ENCODE measurements around the gene BBS5. TPM values are rescaled to one million over a fixed set of nuclear protein-coding genes. Genes with fewer than 3 reads are reported as not detected.

Gene BBS5
- total RNA-seq, 1 experiment from 2014 or later = 0.55 TPM

- Histone ChIP-seq H3K4me2 (ENCODE audit: insufficient read depth, insufficient read length, low read length) (no peak overlapping the region), H2AK5ac (ENCODE audit: insufficient read length, low read length) (no peak overlapping the region), H2BK120ac (ENCODE audit: low read depth, low read length, poor library complexity, severe bottlenecking) (no peak overlapping the region), H3K23ac (ENCODE audit: insufficient read length, low read depth, low read length) (no peak overlapping the region), H3K27me3 (ENCODE audit: insufficient read depth, low read length) (no peaks in the 10 kb centered on the region), H3K9me3 (ENCODE audit: control insufficient read depth, low read depth, low read length) (no peaks in the 10 kb centered on the region), H4K91ac (ENCODE audit: insufficient read length, low read depth, low read length) (no peak overlapping the region), H3K79me1 (ENCODE audit: insufficient read depth, low read depth, low read length, poor library complexity, severe bottlenecking) (no peaks in the 10 kb centered on the region), H3K27ac (ENCODE audit: insufficient read length, low read depth, low read length) (no peak overlapping the region), H2BK15ac (ENCODE audit: low read depth, low read length) (no peak overlapping the region), H3K56ac (ENCODE audit: insufficient read length, low read depth, low read length) (no peak overlapping the region), H3K9ac (ENCODE audit: extremely low read depth, insufficient read length, low read length) (no peak overlapping the region), H4K5ac (ENCODE audit: insufficient read length, low read depth, low read length) (no peak overlapping the region), H3K23me2 (ENCODE audit: insufficient read length, low read depth, low read length, poor library complexity, severe bottlenecking) (no peaks in the 10 kb centered on the region), H3K4ac (ENCODE audit: low read depth, low read length) (no peak overlapping the region), H2BK5ac (ENCODE audit: insufficient read length, low read length) (no peak overlapping the region), H3T11ph (ENCODE audit: low read length) (no peak overlapping the region), H3K14ac (ENCODE audit: insufficient read depth, low read length) (no peak overlapping the region), H2BK20ac (ENCODE audit: low read depth, low read length, poor library complexity, severe bottlenecking) (no peak overlapping the region), H2AFZ (ENCODE audit: low read length) (no peak overlapping the region), H3K18ac (ENCODE audit: insufficient read length, low read depth, low read length) (no peak overlapping the region), H4K8ac (replicated peaks; ENCODE audit: insufficient read length, low read depth, low read length) (no peak overlapping the region), H2BK12ac (ENCODE audit: insufficient read length, low read depth, low read length) (no peak overlapping the region), H4K20me1 (ENCODE audit: control insufficient read depth, insufficient read depth, insufficient read length) (no peaks in the 10 kb centered on the region), H3K4me1 (ENCODE audit: insufficient read depth, low read length) (no peaks in the 10 kb centered on the region), H3K79me2 (ENCODE audit: insufficient read depth, low read length) (no peaks in the 10 kb centered on the region)
- H3K4me3 Mint-ChIP-seq = no peak overlapping the region
- no peak overlapping the region for H3K27ac Mint-ChIP-seq
- no peak for TF ChIP-seq CTCF (conservative IDR thresholded peaks at IDR 0.05)
- WGBS (ENCODE audit: extremely low coverage, insufficient read length, low lambda C conversion rate) = no CpG with 5 or more reads among the region's 3 CpGs
- DNase-seq = no peak
- no peaks in the 10 kb centered on the region for H3K9me3 Mint-ChIP-seq
- H3K27me3 Mint-ChIP-seq (ENCODE audit: low read depth) = no peaks in the 10 kb centered on the region
- peaks cover 4 to 48% (median 34%) of the 10 kb centered on the region in 3 experiments; a peak in 6 of 7 replicates for H3K36me3 Mint-ChIP-seq (ENCODE audit: insufficient read depth in 1 of 3, low read depth in 3 of 3)
- no peaks in the 10 kb centered on the region for H3K4me1 Mint-ChIP-seq
Observed at GRCh38 chr2:169542433-169542832, 63.1 kb downstream of the BBS5 start.
